HG03095 (cell line): Measurements from ENCODE around the gene DNMBP.
"Not testable (repeated sequence)": the region's sequence is repeated elsewhere in the genome, so short reads cannot be mapped to it uniquely, and the experiment has no call there.

ENCODE experiments used
- ATAC-seq: cut with Tn5 transposase; IDR thresholded peaks from one replicate; pipeline ENCODE4 v1.9.1; 2021; ENCODE audit warnings: moderate library complexity; ENCODE audit not compliant: unreplicated experiment

Gene DNMBP

DNA sequence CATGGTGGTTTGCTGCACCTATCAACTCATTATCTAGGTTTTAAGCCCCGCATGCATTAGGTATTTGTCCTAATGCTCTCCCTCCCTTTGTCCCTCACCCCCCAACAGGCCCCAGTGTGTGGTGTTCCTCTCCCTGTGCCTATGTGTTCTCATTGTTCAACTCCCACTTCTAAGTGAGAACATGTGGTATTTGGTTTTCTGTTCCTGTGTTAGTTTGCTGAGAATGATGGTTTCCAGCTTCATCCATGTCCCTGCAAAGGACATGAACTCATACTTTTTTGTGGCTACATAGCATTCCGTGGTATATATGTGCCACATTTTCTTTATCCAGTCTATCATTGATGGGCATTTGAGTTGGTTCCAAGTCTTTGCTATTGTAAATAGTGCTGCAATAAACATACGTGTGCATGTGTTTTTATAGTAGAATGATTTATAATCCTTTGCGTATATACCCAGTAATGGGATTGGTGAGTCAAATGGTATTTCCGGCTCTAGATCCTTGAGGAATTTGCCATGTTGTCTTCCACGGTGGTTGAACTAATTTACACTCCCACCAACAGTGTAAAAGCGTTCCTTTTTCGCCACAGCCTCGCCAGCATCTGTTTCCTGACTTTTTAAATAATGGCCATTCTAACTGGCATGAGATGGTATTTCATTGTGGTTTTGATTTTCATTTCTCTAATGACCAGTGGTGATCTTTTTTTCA lies 146.1 kb downstream of the DNMBP start:
- ATAC-seq, result not testable (repeated sequence)

DNA sequence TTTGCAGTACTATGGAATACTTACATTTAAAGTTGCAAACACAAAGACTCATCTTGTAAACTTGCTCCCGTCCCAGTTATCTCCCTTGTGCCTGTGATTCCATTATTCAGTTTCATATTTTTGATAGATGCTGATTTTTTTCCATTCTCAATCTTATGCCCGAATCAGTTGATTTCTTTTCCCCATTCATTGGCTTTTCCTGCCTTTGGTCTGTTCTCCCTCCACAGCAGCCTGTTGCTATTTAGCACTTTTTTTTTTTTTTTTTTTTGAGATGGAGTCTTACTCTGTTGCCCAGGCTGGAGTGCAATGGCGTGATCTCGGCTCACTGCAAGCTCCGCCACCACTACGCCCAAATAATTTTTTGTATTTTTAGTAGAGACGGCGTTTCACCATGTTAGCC lies 149.3 kb downstream of the DNMBP start:
- no peak for ATAC-seq

DNA sequence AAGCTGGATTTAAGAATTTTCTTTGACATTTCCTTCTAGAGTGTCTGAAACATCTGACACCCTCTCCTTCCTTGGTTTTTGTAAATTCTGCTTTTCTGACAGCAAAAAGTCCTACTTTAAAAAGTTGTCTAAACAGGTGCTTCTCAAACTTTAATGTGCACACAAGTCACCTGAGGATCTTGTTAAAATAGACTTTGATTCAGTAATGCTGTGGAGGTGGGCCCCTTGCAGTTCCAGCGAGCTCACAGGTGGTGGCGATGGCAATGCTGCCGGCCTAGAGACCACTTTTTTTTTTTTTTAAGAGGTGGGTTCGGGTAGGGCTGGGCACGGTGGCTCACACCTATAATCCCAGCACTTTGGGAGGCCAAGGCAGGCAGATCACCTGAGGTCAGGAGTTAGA lies 150.2 kb downstream of the DNMBP start:
- no peak for ATAC-seq

DNA sequence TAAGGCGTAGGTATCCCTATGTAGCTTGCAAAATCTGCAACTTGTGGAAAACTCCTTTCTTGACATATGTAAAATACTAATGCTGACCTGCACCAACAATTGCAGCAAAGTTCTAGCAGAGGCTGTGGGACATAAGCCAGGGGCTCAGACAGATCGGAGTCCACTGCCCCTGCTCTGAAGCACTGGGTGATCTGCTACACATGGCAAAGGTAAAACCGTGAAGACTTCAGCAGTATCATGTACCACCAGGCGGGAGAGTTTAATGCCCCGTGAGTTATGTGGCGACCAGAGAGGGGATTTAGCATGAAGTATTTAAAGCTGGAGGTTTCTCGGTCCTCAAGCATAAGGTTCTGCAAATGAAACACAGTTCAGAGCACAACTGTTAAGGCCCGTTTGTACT lies 150.9 kb downstream of the DNMBP start:
- no peak for ATAC-seq

DNA sequence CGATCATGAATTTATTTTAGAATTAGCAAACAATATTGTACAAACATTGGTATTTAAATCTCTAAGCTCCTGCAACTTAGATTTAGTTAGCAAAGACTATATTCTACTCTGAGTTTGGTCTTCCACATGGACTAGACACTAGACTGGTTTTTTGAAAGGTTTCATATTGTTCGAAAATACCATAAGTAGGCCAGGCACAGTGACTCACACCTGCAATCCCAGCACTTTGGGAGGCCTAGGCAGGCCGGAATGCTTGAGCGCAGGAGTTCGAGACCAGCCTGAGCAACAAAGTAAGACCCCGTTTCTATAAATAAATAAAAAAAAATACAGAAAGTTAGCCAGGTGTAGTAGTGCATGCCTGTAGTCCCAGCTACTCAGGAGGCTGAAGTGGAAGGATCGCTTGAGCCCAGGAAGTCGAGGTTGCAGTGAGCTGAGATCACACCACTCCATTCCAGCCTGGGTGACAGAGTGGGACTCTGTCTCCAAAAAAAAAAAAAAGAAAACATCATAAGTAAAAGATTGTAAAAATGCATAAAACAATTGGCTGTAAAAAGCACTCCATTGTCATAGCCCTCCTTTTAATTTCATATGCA lies 154.2 kb downstream of the DNMBP start:
- ATAC-seq, result no peak

DNA sequence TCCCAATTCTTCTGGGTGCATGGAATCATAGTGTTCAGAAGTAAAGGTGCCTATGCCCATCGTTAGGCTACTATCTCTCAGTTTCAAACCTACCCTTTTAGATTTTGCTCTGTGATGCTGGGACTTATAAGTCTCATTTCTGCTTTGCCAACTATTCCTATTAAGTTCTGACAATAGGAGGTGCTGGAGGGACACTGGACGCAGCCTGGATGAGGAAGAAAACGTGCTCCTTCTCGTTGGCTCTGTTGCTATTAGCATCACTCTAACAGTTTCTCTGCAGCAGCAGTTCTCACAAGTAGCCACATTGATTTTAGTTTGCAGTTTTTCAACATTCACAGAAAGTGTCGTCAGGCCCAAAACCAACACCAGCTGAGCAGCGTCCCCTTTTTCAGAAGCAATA lies 154.9 kb downstream of the DNMBP start:
- no peak for ATAC-seq

DNA sequence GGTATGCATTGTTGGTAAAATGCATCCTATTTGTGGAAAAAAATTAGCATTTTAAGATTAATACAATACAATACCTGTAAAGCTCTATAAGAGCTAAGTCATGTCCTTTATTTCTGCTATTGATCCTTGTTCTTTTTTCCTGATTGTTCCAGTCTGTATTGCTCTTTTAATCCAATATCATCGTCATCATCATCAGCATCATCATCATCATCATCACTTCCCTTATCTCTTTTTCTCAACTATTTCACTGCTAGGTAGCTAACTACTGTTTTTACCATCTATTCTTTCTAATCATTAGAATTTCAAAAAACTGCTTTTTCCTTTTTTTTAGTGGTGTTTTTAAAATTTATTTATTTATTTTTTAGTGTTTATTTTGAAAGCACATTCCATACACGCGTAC lies 156.1 kb downstream of the DNMBP start:
- no peak for ATAC-seq

DNA sequence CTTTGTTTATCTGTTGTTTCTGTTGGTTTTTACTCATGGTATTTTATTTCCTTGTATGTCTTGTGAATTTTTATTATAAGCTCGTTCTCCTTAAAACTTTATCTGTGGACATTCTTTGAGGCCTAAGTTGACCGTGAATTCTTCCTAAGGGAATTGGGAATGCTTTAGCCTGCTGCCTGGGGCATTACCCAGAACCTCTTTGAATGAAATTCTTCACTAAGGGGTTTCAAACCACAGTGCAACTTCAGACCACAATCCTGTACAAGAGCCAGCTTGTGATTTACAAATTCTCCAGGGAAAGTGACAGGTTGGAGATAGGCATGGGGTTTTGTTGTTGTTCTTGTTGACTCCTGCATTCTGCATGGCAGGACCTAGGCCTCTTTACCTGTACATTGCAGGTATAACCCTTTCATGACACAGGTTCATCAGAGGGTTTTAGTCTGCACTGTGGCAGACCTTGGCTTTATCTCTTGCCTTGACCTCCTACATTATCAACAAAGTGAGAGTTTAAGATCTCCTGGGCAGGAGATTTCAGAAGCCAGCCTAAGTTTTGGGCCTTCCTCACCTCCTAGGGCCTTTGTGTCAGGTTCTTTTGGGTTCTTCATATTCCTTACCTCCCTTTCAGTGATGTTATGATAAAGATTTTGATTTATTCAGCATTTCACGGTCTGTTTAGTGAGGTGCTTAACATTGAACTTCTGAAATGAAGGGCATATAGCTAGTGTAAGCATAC lies 157.1 kb downstream of the DNMBP start:
- no peak for ATAC-seq

DNA sequence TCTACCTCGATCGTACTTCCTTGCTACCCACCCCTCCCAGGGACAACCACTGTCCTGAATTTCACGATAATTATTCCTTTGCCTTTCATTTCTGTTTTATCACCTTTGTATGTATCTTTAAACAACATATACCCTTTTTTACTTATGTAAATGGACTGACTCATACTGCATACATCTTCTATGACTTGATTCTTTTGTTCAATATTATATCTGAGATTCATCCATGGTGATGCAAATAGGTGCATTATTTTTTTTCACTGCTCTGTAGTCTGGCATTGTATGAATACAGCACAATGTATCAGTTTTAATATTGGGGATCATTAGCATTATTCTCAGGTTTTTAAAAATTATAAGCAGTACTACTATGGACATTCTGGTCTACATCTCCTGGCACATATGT lies 157.9 kb downstream of the DNMBP start:
- no peak for ATAC-seq

DNA sequence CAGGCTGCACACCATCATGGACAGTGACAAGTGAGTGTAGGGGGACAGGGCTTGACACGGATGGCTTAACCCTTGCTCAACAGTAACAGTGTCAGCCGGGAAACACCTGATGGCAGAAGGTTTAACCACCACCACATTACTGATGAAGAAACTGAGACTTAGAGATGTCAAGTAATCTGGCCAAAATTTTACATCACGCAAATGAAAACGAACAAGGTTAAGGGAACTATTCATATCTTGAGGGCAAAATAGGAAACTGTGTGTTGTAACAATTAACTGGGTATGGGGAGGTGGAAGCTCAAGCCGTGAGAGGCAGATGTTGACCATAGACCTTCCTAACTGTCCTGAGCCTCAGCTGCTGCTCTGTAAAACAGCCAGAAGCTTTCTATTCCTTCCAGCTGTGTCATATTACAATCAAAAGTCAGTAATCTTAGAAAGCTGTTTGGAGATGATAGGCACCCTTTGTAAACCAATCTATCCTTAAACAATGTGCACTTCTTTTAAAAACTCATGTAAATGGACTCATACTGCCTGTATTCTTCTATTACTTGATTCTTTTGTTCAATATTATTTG lies 158.9 kb downstream of the DNMBP start:
- ATAC-seq, result no peak

DNA sequence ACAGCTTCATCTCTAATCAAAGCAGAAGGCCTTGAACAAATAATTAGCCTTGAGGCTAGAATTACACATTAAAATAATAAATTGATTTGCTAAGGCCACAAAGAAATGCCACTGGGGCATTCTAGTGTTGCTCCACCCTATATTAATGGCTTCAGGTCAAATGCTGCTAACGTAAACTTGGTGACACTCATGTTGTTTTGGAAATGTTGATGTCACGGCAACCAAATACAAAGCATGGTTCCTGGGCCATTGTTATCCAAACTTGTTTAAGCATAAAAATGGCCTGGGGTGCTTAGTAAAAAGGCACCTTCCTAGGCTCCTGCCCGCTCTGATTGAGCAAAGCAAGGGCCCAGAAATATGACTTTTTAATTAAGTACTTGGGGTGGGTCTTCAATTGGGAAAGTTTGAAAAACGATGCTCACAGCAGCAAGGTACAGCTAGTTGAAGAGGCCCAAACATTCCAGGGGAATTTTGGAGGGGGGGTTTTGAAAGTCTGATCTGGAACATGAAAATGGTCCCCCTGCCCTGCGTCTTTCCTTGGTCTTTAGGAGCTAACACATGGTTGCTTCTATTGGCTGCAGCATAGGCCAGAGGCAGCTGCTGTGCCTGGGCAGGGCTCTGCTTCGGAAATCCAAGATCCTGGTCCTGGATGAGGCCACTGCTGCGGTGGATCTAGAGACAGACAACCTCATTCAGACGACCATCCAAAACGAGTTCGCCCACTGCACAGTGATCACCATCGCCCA lies 159.6 kb downstream of the DNMBP start:
- no peak for ATAC-seq

DNA sequence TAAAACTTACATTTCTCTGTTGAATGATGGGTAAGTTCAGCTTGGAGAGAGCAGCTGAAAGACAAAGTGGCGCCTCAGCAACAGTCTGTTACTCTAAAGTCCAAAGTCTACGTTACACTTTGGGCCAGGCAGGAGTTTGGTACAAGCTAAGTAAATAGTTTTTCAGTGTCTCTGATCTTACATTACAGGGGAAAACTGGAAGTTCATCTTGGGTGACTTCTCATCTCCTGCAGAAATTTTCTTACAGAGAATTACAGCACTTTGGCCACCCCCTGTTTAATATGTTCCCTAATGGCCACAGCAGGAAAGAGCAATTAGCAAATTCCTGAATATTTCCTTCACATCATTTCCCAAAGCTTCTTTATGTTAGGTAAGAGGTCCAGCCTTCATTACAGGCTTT lies 160.2 kb downstream of the DNMBP start:
- ATAC-seq, result no peak

DNA sequence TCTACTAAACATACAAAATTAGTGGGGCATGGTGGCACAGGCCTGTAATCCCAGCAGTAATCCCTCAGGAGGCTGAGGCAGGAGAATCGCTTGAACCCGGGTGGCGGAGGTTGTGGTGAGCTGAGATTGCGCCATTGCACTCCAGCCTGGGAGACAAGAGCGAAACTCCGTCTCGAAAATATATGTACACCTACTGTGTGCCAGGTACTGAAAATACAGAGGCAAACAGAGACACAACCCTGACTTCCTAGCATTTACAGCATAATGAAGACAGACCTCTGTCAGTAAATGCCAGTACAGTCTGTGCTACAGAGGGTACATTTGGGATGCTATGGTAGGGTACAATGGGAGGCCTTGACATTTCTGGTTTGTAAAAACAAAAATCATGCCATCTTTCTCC lies 160.7 kb downstream of the DNMBP start:
- ATAC-seq, result no peak

DNA sequence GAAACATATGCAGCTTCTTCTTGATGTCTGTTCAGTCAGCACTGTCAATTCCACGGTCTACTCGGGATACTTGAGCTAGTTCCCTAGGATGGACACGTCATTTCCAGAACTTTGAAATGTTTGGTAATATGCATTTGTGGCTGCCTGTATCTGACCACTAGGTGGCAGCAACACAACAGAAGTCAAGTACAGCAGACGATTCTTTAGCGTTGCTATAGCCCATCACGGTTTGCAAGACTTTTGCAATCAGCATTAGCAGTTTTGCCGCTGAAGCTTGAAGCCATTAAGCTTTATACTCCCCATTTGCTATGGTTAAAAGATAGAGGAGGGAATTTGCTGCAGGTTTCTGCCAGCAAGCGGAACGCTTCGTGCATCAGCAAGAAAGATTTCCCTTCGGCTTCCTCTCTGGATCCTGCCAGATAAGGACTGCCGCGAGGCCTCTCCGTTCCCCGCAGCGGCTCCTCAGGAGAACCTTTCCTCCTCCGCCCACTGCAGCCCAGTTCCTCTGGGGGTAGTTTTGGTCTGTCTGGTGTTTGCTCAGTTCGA lies 163.8 kb downstream of the DNMBP start:
- peak; percentile 64 for ATAC-seq

DNA sequence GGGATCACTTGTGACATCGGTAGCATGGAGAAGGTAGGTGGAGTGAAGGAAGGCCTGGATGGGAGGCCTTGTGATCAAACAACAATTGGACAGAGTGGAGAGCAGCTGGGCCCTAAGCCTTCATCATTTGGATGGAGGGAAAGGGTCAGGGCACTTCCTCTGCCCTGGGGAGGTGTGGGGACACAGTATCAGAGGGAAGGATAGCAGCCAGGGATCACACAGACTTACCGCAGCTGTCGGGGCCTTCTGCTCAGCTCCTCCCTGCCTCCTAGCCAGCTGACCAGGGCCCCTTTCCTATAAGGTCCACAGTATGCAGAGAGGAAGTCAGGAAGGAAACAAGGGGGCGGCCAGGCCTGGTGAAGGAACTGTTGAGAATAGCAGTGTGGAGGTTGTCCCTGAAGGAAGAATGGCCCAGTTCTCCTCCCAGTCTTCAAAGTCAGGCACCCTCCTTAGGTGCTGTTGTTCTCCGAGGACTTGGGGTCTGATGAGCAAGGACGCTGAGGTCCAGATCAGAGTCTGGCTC lies 165.3 kb downstream of the DNMBP start:
- no peak for ATAC-seq

DNA sequence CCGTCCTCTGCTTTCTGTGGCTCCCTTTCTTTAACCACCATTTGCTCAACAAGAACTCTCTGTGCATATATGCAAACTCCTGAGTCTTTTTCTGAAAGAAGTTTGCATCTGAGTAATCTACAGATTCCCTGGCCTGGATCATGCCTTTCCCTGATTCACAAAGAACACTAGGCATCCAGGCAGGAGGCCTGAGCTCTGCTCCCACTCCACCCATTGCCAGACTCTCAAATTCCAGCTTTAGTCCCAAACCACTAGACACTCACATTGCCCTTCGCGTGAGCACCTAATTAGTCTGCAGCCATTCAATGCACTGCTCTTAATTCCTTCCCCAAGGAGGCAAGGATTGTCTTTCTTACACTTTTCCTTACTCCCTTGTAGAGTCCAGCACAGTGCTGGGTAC lies 166.4 kb downstream of the DNMBP start:
- ATAC-seq, result no peak

DNA sequence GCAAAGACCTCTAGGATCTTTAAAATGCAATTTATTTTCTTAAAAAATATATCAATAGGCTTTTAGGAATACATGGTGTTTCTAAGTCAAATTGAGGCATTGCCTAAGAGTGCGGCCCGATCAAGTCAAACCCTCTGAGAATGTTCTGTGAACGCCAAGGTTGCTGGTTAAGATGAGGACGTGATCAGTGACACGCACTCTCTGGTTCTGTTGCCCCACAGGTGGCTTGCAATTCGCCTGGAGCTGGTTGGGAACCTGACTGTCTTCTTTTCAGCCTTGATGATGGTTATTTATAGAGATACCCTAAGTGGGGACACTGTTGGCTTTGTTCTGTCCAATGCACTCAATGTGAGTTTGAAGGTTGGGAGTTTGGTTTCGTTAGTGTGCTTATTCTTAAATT lies 168.0 kb downstream of the DNMBP start:
- no peak for ATAC-seq

DNA sequence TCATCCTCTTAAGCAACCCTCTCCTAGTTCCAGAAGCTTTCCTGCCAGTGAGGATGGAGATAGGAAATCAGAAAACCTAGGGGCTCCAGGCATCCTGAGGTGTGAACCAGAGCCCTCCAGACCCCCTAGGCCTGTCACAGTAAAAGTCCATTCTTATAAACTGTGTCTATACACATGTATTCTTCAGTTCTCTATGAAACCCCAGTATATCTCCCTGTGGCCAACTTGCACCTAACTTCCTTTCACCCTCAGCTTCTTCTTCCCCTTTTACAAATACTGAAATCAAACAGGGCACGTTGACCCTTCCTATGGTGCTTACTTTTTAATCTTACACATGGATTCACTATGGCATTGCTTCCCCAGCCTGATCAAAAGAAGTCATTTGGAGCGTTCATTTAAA lies 168.9 kb downstream of the DNMBP start:
- ATAC-seq, result not testable (repeated sequence)

DNA sequence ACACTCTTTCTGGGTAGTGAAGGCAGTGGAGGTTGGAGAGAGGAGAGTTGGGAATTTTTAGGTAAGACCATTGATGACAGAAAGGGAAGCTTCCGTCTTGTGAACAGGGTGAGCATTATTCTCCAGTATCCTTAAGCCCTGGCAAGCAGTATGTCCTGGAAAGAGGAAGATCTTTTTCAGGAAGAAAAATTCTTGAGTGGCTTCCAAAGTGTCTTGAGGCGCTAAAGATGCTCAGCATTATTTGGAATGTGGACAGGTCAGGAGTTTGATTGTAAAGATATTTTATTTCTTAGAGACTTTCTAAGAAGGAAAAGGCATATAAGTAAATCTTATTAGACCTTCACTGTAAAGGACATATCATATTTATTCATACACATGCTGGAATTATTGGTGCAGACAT lies 173.0 kb downstream of the DNMBP start:
- ATAC-seq, result no peak

DNA sequence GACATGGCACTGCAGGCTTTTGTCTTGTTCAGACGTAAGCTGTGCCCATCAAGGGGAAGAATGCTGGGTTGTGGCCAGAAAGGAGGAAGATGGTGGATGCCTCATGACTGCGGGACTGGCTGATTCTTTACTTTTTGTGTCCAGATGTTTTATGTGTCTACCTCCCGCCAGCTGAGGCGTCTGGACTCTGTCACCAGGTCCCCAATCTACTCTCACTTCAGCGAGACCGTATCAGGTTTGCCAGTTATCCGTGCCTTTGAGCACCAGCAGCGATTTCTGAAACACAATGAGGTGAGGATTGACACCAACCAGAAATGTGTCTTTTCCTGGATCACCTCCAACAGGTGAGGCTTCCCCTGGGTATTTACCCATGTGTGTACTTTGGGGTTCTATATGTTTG lies 173.8 kb downstream of the DNMBP start:
- no peak for ATAC-seq

DNA sequence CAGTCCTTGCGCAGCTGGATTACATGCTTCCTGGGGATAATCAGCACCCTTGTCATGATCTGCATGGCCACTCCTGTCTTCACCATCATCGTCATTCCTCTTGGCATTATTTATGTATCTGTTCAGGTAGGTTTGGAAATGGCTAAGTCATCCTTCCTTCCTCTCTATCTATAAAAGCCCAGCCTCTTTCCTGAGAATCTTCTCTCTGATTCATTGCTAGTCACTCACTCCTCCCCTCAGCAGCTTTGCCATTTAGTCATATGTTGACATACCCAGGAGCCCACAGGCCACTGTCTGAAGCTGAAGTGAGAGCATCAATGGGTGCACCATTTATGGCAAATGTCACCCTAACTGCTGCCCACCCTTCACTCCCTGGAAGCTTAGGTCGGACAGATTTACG lies 175.3 kb downstream of the DNMBP start:
- no peak for ATAC-seq
